Stimulated activated CD4-positive, alpha-beta T cell treated with anti-CD3 and anti-CD28 coated beads, TNF-alpha, amount 100 ng/mL, for 24 hours (primary cell): ENCODE data around the gene NSMCE4A.
"Not testable (repeated sequence)": the region's sequence is repeated elsewhere in the genome, so short reads cannot be mapped to it uniquely, and the experiment has no call there.

Experiments used
- DNase-seq, 3 experiments: peaks; one replicate each; pipeline ENCODE4 v3.0.0-alpha.2; 2020; ENCODE audit warnings: low read depth in 3 of 3

The NSMCE4A gene

DNA sequence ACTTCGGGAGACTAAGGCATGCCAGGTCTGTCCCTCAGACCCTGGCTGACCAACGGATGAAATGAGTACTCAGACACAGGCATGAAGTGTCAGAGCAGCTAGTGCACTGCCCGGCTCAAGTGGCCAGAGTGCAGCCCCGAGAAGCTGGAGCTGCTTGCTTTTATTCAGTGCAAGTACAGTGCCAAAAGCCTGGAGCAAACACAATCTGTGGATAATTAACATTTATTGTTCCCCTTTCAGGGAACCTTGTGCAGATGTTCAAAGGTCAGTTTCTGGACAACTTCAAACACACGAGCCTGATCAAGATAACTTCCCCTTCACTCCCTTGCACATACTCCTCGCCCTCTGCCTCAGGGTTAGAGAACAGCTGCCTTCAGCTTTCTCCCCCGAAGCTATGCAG is 39.3 kb downstream of the NSMCE4A start:
- DNase-seq: no peak

DNA sequence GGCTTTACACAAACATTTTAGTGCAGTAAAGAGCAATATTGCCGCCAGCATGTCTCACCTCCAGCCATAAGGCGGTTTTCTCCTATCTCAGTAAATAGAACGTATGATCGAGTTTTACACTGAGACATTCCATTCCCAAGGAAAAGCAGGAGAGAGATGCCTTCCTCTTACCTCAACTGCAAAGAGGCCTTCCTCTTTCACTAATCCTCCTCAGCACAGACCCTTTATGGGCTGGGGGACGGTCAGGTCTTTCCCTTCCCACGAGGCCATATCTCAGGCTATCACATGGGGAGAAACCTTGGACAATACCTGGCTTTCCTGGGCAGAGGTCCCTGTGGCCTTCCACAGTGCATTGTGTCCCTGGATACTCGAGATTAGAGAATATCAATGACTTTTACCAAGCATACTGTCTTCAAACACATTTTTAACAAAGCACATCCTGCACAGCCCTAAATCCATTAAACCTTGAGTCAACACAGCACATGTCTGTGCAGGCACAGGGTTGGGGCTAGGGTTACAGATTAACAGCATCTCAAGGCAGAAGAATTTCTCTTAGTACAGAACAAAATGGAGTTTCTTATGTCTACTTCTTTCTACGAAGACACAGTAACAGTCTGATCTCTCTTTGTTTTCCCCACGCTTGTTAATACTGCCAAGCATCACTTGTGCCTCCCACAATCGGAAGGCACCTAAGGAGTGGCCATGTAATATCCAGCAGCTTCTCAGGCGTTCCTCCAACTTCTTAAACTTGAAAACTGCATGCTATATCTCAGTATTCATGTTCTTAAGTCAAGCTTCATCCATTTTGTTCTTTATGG is 44.5 kb downstream of the NSMCE4A start:
- DNase-seq: not testable (repeated sequence)

DNA sequence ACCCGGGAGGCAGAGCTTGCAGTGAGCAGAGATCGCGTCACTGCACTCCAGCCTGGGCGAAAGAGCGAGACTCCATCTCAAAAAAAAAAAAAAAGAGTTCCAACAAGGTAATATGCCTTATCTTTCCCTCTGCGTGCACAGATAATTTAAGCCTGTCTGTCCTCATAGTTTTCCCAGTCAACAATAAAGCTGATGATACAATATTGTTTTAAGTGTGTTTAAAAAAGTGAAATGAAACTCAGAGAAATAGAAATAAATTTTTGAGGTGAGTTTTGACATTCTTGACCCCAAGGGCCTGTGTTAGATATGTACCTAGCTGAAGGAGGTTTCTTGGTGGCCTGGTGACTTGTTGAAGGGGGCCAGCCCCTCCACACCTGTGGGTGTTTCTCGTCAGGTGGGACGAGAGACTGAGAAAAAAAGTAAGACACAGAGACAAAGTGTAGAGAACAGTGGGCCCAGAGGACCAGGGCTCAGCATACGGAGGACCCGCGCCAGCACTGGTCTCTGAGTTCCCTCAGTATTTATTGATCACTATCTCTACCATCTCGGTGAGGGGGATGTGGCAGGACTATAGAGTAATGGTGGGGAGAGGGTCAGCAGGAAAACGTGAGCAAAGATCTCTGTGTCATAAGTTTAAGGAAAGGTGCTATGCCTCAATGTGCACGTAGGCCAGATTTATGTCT is 45.3 kb downstream of the NSMCE4A start:
- not testable (repeated sequence) for DNase-seq

DNA sequence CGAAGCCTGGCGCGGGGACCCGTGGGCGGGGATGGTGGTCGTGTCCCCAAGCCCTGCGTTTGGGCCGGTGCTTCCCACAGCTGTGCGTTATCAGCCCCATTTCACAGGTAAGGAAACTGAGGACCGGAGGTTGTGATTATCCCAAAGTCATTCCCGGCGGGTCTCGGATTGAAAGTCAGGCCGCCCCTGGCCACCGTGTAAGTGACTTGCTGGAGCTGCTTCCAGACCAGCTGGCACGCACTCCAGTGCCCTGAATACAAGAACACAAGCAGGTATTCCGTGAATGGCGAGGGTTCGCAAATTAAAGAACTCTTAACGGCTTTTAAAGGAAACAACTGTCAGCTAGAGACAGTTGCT is 46.5 kb downstream of the NSMCE4A start:
- DNase-seq: no peak

DNA sequence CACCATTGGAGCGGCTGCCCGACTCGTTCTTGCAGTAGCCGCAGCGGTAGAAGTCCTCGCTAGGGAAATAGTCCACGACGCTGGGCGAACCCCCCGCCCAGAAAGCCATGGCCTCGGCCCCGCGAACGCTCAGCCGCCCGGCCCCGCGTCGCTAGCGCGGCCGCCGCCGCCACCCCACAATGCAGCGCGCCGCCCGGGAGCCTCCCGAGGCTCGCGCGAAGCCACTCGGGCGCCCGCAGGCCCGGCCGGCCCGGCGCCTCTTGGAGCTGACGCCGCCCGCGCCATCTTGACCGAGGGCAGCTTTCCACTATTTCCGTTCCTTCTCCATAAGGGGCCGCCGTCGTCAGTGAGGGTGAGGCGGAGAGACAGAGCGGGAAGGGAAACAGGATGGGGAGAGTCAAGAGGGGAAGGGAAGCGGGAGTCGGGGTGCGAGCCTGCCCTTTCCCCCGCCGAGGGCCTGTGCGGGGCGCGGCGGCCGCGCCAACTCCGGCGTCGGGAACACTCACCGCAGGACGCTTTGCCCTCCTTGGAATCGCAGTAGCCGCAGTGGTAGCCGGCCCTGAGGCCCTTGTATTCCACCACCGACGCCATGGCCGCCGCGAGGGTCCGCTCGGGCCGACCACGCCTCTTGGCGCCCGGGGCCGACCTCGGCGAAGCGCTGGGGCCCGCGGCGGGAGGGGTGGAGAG is 47.0 kb downstream of the NSMCE4A start, which contains the start of gene ATE1:
Gene ATE1 (minus strand): TSS at position 191 of the 687 bp plus-strand sequence. CDS start 82 bp downstream, at position 109.
- peak; percentile 68 to 79 (median 72) for DNase-seq

DNA sequence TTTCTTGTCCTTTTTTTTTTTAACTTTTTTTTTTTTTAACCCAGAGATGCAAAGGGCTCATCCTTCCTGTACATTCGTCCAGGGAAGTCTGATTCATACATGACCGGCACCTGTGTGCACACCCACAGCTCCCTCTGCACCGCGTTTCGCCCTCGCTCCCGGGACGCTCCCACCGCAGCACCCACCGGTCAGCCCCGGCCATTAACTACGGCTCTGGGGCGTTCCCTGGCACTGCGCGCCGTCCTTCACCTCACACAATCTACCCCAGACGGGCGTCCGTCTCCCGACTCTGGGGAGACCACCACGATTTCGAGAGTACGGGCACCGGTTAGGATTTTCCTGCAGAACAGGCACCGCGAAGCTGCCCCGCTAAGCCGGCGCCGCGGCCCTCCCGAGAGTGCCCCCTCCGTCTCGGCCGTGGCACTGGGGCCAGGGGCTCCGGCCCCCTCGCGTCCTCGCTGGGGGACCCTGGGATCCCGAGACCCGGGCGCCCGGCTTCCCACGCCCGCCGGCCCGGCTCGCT is 47.6 kb downstream of the NSMCE4A start:
- DNase-seq: peak; percentile 1 to 30 (median 4)

DNA sequence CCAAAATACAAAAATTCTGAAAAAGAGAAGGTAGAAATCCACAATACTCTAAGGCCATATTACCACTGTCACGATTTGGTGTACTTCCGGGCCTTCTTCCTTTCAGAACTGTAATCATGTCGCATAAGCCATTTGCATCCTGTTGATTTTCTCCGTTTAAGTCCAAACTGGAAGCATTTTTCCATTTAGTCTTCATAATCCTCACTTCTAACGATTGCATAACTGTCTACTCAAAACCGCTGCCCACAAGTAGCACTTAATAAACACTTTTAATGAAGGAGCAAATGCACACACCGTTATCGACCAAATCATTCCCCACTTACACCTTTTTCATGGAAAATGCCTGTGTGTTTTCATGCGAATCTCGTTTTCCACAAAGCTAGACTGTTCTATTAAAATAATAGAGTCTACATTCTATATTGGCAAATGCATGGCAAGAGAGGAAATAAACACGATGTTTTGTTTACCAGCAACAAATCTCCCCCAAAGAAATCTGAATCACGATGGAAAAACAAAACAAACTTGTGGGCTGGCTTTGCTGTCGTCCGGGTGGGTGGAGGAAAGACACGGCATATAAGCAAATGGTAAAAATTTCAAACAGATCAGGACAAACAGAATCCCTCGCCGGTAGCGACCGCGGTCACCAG is 48.2 kb downstream of the NSMCE4A start:
- DNase-seq: no peak

DNA sequence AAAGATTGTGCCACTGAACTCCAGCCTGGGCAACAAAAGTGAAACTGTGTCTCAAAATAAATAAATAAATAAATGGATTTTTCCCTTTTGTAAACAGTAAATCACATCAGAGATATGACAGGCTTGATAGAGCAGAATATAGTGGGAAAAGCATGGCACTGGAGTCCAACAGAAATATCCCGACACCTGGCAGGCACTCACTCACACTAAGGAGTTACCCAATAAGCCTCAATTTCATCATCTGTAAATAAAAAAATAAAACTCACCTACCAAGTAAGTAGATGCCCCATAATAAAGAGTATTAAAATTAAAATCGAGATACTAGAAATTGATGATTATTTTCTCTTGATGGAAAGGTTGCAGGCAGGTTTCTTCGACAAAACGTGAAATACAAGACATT is 48.9 kb downstream of the NSMCE4A start:
- DNase-seq: no peak

DNA sequence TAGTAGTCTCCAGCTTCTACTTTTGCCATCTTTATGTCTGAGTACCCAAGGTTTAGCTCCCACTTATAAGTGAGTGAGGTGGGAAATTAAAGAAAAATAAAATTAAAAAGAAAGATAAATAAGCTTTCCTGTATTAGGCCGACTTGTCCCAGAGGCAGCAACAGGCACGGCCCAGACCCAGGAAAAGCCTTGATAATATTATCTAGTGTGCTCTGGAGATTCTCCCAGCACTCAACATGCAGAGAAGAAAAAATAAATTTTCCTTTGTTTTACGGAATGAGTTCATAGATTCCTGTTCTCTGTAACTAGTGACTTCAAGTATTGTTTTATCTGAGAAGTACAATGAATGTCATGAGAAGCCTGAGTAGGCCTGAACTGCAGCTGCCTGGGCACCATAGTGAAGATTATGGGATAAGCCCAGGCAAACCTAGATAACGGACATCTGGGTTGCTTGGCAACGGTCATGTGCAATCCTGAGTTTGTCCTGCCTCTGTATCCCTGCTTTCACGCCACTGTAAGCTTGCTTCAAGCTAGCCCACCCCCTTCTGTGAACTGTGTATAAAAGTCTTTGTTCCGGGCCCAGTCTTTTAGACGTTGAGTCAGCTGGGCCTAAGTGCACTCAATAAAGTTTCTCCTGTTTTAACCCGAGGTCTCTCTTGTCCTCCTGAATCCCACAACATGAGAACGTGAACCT is 53.6 kb downstream of the NSMCE4A start:
- DNase-seq: no peak

DNA sequence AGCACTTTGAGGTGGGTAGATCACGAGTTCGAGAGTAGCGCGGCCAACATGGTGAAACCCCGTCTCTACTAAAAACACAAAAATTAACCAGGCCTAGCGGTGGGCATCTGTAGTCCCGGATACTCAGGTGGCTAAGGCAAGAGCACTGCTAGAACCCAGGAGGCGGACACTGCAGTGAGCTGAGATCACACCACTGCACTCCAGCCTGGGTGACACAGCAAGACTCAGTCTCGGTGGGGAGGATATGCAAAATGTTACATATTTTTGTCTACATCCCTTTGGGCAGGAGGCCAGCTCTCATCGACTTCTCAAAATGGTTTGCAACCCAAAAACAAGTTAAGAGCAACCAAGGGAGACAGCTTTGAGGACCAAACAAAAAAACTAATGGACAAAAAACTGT is 55.4 kb downstream of the NSMCE4A start:
- DNase-seq: no peak

DNA sequence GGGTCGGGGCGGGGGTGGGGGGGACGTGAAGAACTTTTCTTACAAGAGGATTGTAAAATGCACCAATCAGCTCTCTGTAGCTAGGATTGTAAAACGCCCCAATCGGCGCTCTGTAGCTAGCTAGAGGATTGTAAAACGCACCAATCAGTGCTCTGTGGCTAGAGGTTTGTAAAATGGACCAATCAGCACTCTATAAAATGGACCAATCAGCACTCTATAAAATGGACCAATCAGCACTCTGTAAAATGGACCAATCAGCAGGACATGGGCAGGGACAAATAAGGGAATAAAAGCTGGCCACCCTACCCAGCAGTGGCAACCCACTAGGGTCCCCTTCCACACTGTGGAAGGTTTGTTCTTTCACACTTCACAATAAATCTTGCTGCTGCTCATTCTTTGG is 56.2 kb downstream of the NSMCE4A start:
- not testable (repeated sequence) for DNase-seq

DNA sequence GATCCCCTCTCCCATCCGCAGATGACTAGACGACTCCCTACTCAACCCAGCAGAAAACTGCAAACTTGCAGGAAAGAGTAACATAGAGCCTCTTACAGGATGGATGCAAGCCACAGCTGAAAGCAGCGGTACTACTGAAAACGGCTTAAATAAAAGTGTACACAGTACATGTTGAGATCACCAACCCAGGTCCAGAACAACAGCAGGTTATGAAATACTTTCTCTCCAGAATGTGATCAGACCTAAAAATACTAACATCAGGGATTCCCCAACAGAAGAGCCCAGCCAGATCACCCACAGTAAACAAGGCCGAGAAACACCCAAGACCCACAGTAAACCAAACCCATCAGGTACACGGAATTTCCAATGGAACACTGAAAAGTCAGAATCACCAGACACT is 60.4 kb downstream of the NSMCE4A start:
- DNase-seq: no peak

DNA sequence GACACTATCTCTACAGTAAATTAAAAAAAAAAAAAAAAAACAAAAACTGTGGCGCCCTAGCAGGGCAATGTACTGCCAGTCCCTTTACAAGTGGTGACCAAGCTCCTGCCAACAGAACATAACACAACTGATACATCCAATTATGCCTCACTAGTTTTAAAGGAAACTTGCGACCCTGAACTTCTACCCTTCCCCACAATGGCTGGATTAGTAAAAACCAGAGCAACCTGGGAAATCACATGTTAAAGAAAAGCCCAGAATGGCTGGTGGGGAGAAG is 63.7 kb downstream of the NSMCE4A start:
- DNase-seq: no peak

DNA sequence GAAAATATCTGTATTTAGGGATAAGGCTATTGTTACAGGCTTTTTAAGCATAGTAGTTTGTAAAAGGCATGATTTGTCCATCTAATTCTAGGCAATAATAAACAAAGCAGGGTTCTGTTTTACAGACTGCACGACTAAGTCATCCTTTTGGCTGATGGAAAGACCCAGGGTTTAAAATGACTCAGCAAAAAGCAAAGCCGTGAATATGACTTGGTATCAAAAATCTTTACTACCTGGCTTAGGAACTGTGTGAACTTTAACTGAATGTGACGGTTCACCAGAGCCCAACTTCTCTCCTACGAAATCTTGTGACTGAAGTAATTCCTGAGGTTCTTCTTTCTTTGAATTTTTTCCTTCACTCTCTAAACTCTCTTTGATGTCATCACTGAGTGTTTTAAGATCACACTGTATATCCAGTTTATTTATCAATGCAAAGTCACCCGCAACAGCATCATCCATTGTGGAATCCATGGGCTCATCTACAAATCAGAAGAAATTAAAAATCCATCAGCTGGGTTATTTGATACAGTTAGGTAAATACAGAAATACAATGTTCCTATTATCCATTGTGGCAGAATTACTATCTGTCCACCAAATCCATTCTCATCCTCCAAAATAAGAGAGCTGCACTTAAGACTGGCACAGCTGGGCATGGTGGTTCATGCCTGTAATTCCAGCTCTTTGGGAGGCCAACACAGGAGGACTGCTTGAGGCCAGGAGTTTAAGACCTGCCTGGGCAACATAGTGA is 64.2 kb downstream of the NSMCE4A start:
- no peak for DNase-seq
